ENCODE data around the gene STAM2.

Gene STAM2

DNA sequence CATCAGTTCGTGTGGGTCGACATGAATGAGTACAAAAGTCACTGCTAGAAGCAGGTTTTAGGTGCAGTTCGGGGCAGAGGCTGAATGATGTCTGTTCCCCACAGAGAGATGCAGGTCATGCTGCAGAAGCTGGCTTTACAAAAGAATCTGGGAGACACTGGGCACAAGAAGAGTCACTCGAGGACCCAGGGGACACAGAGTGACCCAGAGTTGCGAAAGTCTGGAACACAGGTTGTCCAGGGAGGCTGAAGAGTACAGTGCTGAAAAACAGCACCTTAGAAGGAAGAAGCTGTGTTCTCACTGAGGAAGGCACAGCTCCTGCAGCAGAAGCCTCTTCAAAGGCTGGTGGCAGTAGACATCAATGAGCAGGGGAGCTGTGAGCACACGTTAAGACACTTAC lies 91.5 kb downstream of the STAM2 start:
- Histone ChIP-seq H3K4me3 (ENCODE audit: low read depth, low read length) (no peak overlapping the region), H3K27ac (no peak overlapping the region), H3K36me3 (replicated peaks) (no peaks in the 10 kb centered on the region), H3K27me3 (replicated peaks) (no peaks in the 10 kb centered on the region)
- in situ Hi-C loops (cut with HindIII; ENCODE audit: low pct_ligation_motif_present, low sequenced_read_pairs) = no loop called here
- TF ChIP-seq, protein P1, sequence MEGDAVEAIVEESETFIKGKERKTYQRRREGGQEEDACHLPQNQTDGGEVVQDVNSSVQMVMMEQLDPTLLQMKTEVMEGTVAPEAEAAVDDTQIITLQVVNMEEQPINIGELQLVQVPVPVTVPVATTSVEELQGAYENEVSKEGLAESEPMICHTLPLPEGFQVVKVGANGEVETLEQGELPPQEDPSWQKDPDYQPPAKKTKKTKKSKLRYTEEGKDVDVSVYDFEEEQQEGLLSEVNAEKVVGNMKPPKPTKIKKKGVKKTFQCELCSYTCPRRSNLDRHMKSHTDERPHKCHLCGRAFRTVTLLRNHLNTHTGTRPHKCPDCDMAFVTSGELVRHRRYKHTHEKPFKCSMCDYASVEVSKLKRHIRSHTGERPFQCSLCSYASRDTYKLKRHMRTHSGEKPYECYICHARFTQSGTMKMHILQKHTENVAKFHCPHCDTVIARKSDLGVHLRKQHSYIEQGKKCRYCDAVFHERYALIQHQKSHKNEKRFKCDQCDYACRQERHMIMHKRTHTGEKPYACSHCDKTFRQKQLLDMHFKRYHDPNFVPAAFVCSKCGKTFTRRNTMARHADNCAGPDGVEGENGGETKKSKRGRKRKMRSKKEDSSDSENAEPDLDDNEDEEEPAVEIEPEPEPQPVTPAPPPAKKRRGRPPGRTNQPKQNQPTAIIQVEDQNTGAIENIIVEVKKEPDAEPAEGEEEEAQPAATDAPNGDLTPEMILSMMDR (IDR thresholded peaks at IDR 0.05; ENCODE audit: low read depth, low read length, missing control alignments) = no peak
- no peak for DNase-seq

DNA sequence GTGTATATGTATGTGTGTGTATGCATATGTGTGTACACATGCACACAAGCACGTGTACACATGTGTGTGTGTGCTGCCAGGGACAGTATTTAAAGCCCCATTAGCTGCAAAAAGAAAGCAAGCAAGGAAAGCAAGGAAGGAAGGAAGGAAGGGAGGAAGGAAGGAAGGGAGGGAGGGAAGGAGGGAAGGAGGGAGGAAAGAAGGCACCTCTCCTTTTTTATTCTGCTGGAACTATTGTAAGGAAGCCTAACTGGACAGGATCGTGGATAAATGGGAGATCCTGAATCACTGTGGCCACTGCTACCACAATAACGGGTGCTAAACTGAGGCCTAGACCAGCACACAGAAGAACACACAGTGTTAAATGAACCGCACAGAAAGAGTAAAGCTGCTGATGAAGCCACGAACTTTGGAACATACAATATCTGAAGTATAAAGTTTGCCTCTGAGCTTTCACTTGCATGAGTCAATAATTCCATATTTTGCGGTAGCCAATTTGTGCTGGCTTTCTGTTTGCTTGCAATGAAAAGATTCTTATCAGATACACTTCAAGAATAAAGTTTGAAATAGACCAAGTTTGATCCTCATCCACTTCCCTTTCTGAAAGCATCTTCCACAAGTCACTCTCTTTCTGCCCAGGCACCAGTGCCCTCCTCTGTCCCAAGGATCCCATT lies 92.2 kb downstream of the STAM2 start:
- in situ Hi-C loops (cut with HindIII; ENCODE audit: low pct_ligation_motif_present, low sequenced_read_pairs) = no loop called here
- H3K27ac ChIP-seq = no peak overlapping the region
- H3K27me3 ChIP-seq (replicated peaks) = no peaks in the 10 kb centered on the region
- no peak for DNase-seq
- no peak overlapping the region for H3K4me3 ChIP-seq (ENCODE audit: low read depth, low read length)
- H3K36me3 ChIP-seq (replicated peaks) = no peaks in the 10 kb centered on the region
- TF ChIP-seq, protein P1 (IDR thresholded peaks at IDR 0.05; ENCODE audit: low read depth, low read length, missing control alignments) = no peak

DNA sequence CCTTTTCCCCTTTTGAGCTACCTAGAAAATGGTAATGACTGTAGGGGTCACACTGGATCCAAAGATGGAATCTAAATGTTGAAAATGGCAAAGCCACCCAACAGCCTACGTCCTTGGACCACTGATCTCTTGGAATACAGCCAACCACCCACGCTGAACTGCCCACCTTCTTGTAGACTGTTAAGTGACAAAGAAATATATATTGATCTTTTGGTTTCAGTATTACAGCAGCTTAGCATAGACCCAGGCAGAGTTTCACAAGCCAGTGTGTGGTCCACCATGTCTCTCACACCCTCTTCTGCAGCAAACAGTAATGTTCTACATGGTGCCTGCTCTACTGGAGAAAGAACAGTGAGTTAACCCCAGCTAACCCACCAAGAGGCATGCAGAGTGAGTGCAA lies 96.9 kb downstream of the STAM2 start:
- Histone ChIP-seq H3K36me3 (replicated peaks) (no peaks in the 10 kb centered on the region), H3K27me3 (replicated peaks) (no peaks in the 10 kb centered on the region), H3K27ac (no peak overlapping the region), H3K4me3 (ENCODE audit: low read depth, low read length) (no peak overlapping the region)
- TF ChIP-seq, protein P1 (IDR thresholded peaks at IDR 0.05; ENCODE audit: low read depth, low read length, missing control alignments) = no peak
- in situ Hi-C loops (cut with HindIII; ENCODE audit: low pct_ligation_motif_present, low sequenced_read_pairs) = no loop called here
- DNase-seq = no peak

GRCh38 chr2:152078023-152078422 lies 97.5 kb downstream of the STAM2 start:
- H3K27ac ChIP-seq = no peak overlapping the region
- no peak overlapping the region for H3K4me3 ChIP-seq (ENCODE audit: low read depth, low read length)
- TF ChIP-seq, protein P1 (IDR thresholded peaks at IDR 0.05; ENCODE audit: low read depth, low read length, missing control alignments) = no peak
- H3K27me3 ChIP-seq (replicated peaks) = no peaks in the 10 kb centered on the region
- DNase-seq = no peak
- in situ Hi-C loops (cut with HindIII; ENCODE audit: low pct_ligation_motif_present, low sequenced_read_pairs) = no loop called here
- H3K36me3 ChIP-seq (replicated peaks) = no peaks in the 10 kb centered on the region

DNA sequence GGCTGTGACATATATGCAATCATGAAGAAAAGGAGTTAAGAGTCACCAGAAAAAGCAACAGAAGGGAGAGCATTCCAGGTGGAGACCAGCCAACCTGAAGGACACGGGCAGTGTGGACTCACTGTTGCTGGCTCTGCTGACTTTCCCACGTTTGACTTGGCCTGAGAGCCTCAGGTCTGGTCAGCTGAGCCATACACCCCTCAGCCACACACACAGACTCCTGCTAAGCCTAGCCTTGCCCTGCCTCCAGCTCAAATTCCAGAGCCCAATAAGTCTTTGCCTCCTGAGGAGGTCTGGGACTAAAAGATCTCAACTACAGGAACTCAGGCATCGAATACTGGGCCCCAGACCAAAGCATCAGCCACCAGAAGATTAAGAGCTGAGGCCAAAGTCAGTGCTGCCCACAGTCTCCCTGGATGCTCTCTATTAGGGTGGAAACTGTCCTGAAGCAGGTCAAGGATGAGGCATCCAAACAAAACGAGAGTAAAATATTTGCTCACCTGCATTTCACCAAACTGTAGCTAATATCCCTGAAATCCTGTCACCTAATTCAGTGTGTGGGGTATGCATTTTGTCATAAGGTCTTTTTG lies 100.0 kb downstream of the STAM2 start:
- DNase-seq = no peak
- no peaks in the 10 kb centered on the region for H3K27me3 ChIP-seq (replicated peaks)
- in situ Hi-C loops (cut with HindIII; ENCODE audit: low pct_ligation_motif_present, low sequenced_read_pairs) = no loop called here
- H3K36me3 ChIP-seq (replicated peaks) = no peaks in the 10 kb centered on the region
- H3K4me3 ChIP-seq (ENCODE audit: low read depth, low read length) = no peak overlapping the region
- no peak overlapping the region for H3K27ac ChIP-seq
- TF ChIP-seq, protein P1 (IDR thresholded peaks at IDR 0.05; ENCODE audit: low read depth, low read length, missing control alignments) = no peak

- Histone ChIP-seq H3K27ac (no peak overlapping the region), H3K36me3 (replicated peaks) (no peaks in the 10 kb centered on the region), H3K4me3 (ENCODE audit: low read depth, low read length) (no peak overlapping the region), H3K27me3 (replicated peaks) (no peaks in the 10 kb centered on the region)
- no peak for DNase-seq
- in situ Hi-C loops (cut with HindIII; ENCODE audit: low pct_ligation_motif_present, low sequenced_read_pairs) = no loop called here
- TF ChIP-seq, protein P1 (IDR thresholded peaks at IDR 0.05; ENCODE audit: low read depth, low read length, missing control alignments) = no peak
Measured at GRCh38 chr2:152072011-152072410, 103.6 kb downstream of the STAM2 start.
